ENCODE results near the gene SOBP.
A peak's percentile ranks its signal among the peaks of the same experiment; 100 is the strongest.
"Not testable (repeated sequence)": the region's sequence is repeated elsewhere in the genome, so short reads cannot be mapped to it uniquely, and the experiment has no call there.

SOBP gene

DNA sequence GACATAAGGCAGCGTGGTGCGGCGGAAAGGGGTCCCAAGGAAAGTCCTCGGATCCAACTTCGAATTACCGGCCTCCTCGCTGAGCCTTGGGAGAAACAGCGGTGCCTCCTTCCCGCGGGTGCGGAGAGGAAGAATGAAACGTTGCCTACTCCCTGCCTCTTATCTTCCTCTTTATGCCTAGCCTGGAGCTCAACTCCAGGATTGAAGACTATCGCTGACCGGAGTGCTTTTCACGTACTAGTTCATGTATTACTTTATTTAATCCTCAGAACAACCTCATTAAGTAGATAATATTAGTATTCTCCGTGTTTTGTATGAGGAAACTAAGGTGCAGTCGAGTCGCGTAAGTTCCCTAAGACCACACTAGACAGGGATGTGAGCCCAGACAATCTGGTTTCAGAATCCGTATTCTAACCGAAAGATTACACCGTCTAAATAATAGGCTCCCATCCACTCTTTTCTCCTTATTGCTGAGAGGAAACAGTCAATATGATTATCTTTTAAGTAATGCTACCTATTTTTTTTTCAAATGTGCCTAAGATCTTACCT, 29.8 kb upstream of the SOBP start:
- 36% methylated on average over 22 of the region's 22 CpGs for WGBS
- Histone ChIP-seq H3K27me3 (ENCODE audit: insufficient read depth, low read length) (no peaks in the 10 kb centered on the region; the same call in 1 of the 2 replicates), H3K4me3 (ENCODE audit: low read length) (peak overlapping the region; percentile 75), H3K36me3 (ENCODE audit: insufficient read depth, low read length) (no peaks in the 10 kb centered on the region), H3K9me3 (ENCODE audit: insufficient read depth, low read depth, low read length) (no peaks in the 10 kb centered on the region), H3K4me1 (ENCODE audit: insufficient read depth, low read length) (no peaks in the 10 kb centered on the region), H3K9ac (ENCODE audit: low read depth, low read length) (peak overlapping the region; percentile 42; the same call in 1 of the 2 replicates), H3K27ac (ENCODE audit: low read depth, low read length) (no peak overlapping the region)

GRCh38 chr6:107466062-107466461, 23.9 kb upstream of the SOBP start:
- H3K9me3 ChIP-seq (ENCODE audit: insufficient read depth, low read depth, low read length): no peaks in the 10 kb centered on the region
- no peak overlapping the region for H3K4me3 ChIP-seq (ENCODE audit: low read length)
- no CpG with 5 or more reads among the region's 1 CpG for WGBS
- no peaks in the 10 kb centered on the region for H3K4me1 ChIP-seq (ENCODE audit: insufficient read depth, low read length)
- H3K9ac ChIP-seq (ENCODE audit: low read depth, low read length): no peak overlapping the region
- no peaks in the 10 kb centered on the region for H3K27me3 ChIP-seq (ENCODE audit: insufficient read depth, low read length)
- no peak overlapping the region for H3K27ac ChIP-seq (ENCODE audit: low read depth, low read length)
- no peaks in the 10 kb centered on the region for H3K36me3 ChIP-seq (ENCODE audit: insufficient read depth, low read length)

DNA sequence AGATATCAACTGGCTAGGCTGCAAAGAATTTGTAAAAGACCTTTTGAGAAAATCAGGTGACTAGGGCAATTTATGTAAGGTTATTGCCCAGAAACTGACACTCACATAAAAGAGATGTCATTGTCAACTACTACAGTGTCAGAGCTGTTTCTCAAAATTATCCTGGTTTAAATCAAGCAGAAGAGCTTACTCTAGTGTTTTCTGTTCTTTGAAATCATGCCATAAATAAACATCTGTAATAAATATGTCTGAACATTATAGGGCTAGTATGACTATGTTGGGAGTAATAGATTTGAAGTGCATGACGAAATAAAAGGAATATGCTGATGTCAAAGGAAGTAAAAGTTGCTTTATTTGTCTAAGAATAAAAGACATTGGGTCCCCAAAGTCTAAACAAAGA, 19.6 kb upstream of the SOBP start:
- H3K27me3 ChIP-seq (ENCODE audit: insufficient read depth, low read length): no peaks in the 10 kb centered on the region

GRCh38 chr6:107473660-107474059, 16.3 kb upstream of the SOBP start:
- Histone ChIP-seq H3K9ac (ENCODE audit: low read depth, low read length) (no peak overlapping the region), H3K4me1 (ENCODE audit: insufficient read depth, low read length) (no peaks in the 10 kb centered on the region), H3K27me3 (ENCODE audit: insufficient read depth, low read length) (no peaks in the 10 kb centered on the region), H3K9me3 (ENCODE audit: insufficient read depth, low read depth, low read length) (no peaks in the 10 kb centered on the region), H3K4me3 (ENCODE audit: low read length) (no peak overlapping the region), H3K36me3 (ENCODE audit: insufficient read depth, low read length) (no peaks in the 10 kb centered on the region), H3K27ac (ENCODE audit: low read depth, low read length) (no peak overlapping the region)
- 60% methylated on average over 5 of the region's 5 CpGs for WGBS

More for the DNA sequence above, 19.6 kb upstream of the SOBP start:
- 96% methylated on average over 1 of the region's 1 CpG for WGBS
- Histone ChIP-seq H3K4me1 (ENCODE audit: insufficient read depth, low read length) (no peaks in the 10 kb centered on the region), H3K9me3 (ENCODE audit: insufficient read depth, low read depth, low read length) (no peaks in the 10 kb centered on the region), H3K4me3 (ENCODE audit: low read length) (no peak overlapping the region), H3K27ac (ENCODE audit: low read depth, low read length) (no peak overlapping the region), H3K36me3 (ENCODE audit: insufficient read depth, low read length) (no peaks in the 10 kb centered on the region), H3K9ac (ENCODE audit: low read depth, low read length) (no peak overlapping the region)

GRCh38 chr6:107475360-107475759, 14.6 kb upstream of the SOBP start:
- not testable (repeated sequence) for H3K27me3 ChIP-seq (ENCODE audit: insufficient read depth, low read length); H3K4me3 ChIP-seq (ENCODE audit: low read length); H3K36me3 ChIP-seq (ENCODE audit: insufficient read depth, low read length); H3K4me1 ChIP-seq (ENCODE audit: insufficient read depth, low read length); H3K9me3 ChIP-seq (ENCODE audit: insufficient read depth, low read depth, low read length); H3K27ac ChIP-seq (ENCODE audit: low read depth, low read length); H3K9ac ChIP-seq (ENCODE audit: low read depth, low read length)
- WGBS: 91% methylated on average over 3 of the region's 3 CpGs

DNA sequence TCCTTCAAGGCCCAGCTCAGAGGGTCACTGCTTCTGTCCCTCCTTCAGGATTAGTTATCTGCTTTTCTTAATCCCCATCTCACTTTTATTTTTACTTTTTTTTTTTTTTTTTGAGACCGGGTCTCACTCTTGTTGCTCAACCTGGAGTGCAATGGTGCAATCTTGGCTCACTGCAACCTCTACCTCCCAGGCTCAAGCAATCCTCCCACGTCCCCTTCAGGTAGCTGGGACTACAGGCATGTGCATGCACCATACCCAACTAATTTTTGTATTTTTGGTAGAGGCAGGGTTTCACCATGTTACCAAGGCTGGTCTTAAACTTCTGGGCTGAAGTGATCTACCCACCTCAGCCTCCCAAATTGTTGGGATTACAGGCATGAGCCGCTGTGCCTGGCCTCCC, 14.1 kb upstream of the SOBP start:
- 84% methylated on average over 3 of the region's 3 CpGs for WGBS
- H3K4me1 ChIP-seq (ENCODE audit: insufficient read depth, low read length); H3K9me3 ChIP-seq (ENCODE audit: insufficient read depth, low read depth, low read length); H3K36me3 ChIP-seq (ENCODE audit: insufficient read depth, low read length); H3K27me3 ChIP-seq (ENCODE audit: insufficient read depth, low read length); H3K9ac ChIP-seq (ENCODE audit: low read depth, low read length); H3K4me3 ChIP-seq (ENCODE audit: low read length); H3K27ac ChIP-seq (ENCODE audit: low read depth, low read length): not testable (repeated sequence)

DNA sequence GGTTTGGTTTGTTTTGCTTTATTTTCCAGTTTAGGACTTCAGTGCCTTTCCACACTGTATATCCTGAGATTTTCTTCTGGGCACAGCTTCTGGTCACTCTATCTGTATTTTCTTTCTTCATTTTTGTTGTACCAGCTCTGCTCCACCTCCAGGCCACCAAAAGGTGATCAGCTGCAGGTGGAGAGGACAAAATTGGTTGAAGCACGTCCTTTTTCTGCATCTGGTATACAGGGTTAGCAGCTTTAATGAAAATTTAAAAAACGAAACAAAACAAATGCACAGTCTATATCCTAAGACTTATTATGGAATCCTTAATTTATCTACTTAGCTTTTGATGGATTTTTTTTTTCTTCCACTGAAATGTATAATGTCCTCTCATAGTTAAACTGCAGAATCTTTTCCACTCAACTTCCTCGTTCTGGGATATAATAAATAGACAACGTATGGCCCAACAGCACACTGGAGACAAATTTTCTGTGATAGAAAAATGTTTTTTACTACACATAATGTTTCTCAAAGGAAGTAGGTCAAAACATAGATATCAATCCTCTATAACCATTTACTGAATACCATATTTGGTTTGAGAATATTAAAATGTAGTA, 10.7 kb upstream of the SOBP start:
- no peaks in the 10 kb centered on the region for H3K4me1 ChIP-seq (ENCODE audit: insufficient read depth, low read length)
- H3K27ac ChIP-seq (ENCODE audit: low read depth, low read length): no peak overlapping the region
- no peaks in the 10 kb centered on the region for H3K27me3 ChIP-seq (ENCODE audit: insufficient read depth, low read length)
- no peak overlapping the region for H3K4me3 ChIP-seq (ENCODE audit: low read length)
- H3K9me3 ChIP-seq (ENCODE audit: insufficient read depth, low read depth, low read length): no peaks in the 10 kb centered on the region
- 89% methylated on average over 3 of the region's 4 CpGs for WGBS
- no peaks in the 10 kb centered on the region for H3K36me3 ChIP-seq (ENCODE audit: insufficient read depth, low read length)
- no peak overlapping the region for H3K9ac ChIP-seq (ENCODE audit: low read depth, low read length)

- 93% methylated on average over 4 of the region's 4 CpGs for WGBS
- Histone ChIP-seq H3K4me3 (ENCODE audit: low read length) (no peak overlapping the region), H3K4me1 (ENCODE audit: insufficient read depth, low read length) (0 out of 2 replicates have a peak, but pooled peaks cover 8% of the 10 kb centered on the region), H3K27me3 (ENCODE audit: insufficient read depth, low read length) (peaks cover 36% of the 10 kb centered on the region), H3K36me3 (ENCODE audit: insufficient read depth, low read length) (no peaks in the 10 kb centered on the region), H3K9me3 (ENCODE audit: insufficient read depth, low read depth, low read length) (no peaks in the 10 kb centered on the region), H3K9ac (ENCODE audit: low read depth, low read length) (no peak overlapping the region), H3K27ac (ENCODE audit: low read depth, low read length) (no peak overlapping the region)
Observed at GRCh38 chr6:107485157-107485556, 4.8 kb upstream of the SOBP start.

DNA sequence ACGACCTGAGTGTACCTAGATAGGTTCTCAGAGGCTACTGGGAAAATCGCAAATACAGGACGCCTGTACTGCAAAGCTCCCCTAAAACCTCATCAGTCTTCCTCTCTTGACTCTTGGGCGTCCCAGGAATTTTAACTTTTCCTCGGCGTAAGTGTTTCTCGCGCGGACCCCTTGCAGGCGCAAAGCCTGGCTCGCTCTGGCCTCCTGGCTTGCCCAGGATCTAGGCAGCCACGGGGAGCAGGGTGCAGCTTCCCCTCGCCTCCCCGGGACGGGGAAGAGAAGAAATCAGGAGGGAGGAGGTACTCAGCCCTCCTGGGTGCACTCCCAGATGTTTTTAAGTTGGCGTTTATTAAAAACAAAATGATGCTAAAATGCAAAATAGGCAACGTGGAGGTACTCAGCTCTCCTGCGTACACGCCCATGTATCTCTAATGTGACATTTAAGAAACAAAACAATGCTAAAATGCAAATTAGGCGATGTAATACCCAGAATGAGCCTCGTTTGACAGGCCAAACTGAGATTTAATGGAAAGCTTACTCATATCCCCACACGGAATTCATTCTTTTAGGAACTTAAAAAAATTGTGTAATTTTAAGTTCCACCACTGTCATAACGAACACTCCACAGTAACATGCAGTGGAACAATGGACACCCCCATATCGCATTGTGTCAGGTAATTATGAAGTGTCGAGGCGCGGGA, 1.6 kb upstream of the SOBP start:
- Histone ChIP-seq H3K9ac (ENCODE audit: low read depth, low read length) (no peak overlapping the region), H3K27me3 (ENCODE audit: insufficient read depth, low read length) (peaks cover 67% of the 10 kb centered on the region)

GRCh38 chr6:107488875-107489635, 862 bp upstream of the SOBP start:
- WGBS: under 1% methylated on average over 51 of the region's 51 CpGs
- Histone ChIP-seq H3K27me3 (ENCODE audit: insufficient read depth, low read length) (peaks cover 67% of the 10 kb centered on the region), H3K27ac (ENCODE audit: low read depth, low read length) (no peak overlapping the region), H3K4me1 (ENCODE audit: insufficient read depth, low read length) (peaks cover 33% of the 10 kb centered on the region), H3K9ac (ENCODE audit: low read depth, low read length) (0 out of 2 replicates have a peak overlapping the region, but pooled peaks have one; percentile 35), H3K4me3 (ENCODE audit: low read length) (peak overlapping the region; percentile 83), H3K36me3 (ENCODE audit: insufficient read depth, low read length) (no peaks in the 10 kb centered on the region), H3K9me3 (ENCODE audit: insufficient read depth, low read depth, low read length) (no peaks in the 10 kb centered on the region)

More for the DNA sequence above, 1.6 kb upstream of the SOBP start:
- no peak overlapping the region for H3K27ac ChIP-seq (ENCODE audit: low read depth, low read length)
- peak overlapping the region; percentile 83 for H3K4me3 ChIP-seq (ENCODE audit: low read length)
- WGBS: 1% methylated on average over 25 of the region's 27 CpGs
- no peaks in the 10 kb centered on the region for H3K9me3 ChIP-seq (ENCODE audit: insufficient read depth, low read depth, low read length)
- H3K36me3 ChIP-seq (ENCODE audit: insufficient read depth, low read length): no peaks in the 10 kb centered on the region
- peaks cover 26% of the 10 kb centered on the region for H3K4me1 ChIP-seq (ENCODE audit: insufficient read depth, low read length)

DNA sequence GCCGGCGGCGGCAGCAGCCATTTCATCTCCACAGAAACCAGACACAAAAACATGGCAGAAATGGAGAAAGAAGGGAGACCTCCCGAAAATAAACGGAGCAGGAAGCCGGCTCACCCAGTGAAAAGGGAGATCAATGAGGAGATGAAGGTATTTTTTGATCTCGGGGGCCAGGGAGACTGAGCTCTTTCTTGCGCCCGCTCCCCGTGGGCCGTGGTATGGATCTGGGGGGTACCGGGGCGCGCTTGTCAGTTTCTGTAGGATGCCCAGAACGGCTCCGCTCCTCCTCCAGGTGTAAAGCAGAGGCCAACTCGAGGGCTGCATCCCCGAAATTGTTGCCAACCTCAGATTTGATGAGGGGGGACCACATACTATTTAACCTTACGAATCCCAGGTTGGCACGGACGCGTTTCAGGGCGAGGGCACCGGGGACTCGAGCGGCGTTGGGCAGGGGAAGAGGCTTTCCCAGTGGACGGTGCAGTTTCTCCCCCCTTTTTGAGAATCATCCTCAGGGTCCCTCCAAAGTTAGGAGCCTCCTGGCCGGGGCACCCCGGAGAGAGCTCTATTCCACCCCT, 735 bp downstream of the SOBP start:
- Histone ChIP-seq H3K27me3 (ENCODE audit: insufficient read depth, low read length) (peaks cover 65% of the 10 kb centered on the region), H3K9me3 (ENCODE audit: insufficient read depth, low read depth, low read length) (no peaks in the 10 kb centered on the region), H3K36me3 (ENCODE audit: insufficient read depth, low read length) (no peaks in the 10 kb centered on the region), H3K27ac (ENCODE audit: low read depth, low read length) (no peak overlapping the region), H3K4me3 (ENCODE audit: low read length) (peak overlapping the region; percentile 83), H3K4me1 (ENCODE audit: insufficient read depth, low read length) (peaks cover 43% of the 10 kb centered on the region), H3K9ac (ENCODE audit: low read depth, low read length) (peak overlapping the region; percentile 49; the same call in 1 of the 2 replicates)
- WGBS: under 1% methylated on average over 27 of the region's 30 CpGs
